ENCODE measurements around the gene PNP.

The PNP gene

DNA sequence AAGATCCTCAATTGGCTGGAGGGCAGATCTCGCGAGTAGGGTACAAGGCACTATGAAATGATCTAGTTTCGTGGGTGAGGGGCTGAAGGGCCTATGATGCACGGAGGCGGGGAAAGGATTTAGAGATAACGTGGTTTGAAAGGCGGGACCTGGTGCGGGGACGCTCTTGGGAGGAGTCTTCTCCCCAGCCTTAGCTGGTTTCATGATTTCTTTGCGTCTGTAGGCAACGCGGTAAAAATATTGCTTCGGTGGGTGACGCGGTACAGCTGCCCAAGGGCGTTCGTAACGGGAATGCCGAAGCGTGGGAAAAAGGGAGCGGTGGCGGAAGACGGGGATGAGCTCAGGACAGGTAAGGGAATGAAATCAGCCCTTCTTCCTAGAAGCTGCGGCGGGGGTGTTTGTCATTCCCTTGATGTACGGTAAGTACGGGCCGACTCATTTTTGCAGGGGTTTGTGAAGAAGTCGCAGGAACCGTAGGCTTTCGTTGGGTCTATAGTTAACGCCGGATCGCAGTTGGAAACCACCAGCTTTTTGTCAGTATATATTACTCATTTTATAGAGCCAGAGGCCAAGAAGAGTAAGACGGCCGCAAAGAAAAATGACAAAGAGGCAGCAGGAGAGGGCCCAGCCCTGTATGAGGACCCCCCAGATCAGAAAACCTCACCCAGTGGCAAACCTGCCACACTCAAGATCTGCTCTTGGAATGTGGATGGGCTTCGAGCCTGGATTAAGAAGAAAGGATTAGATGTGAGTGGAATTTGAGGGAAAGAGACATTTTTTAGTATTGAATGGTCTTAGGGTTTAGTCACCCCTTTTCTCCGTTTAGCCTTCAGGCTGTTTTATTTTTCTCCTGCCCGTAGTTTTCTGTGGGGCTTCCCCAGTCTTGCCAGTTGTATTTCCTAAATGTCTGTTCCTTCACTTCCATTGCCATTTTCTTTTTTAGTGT is 13.6 kb upstream of the PNP start:
- no peak for DNase-seq (ENCODE audit: low read depth in 2 of 2)

DNA sequence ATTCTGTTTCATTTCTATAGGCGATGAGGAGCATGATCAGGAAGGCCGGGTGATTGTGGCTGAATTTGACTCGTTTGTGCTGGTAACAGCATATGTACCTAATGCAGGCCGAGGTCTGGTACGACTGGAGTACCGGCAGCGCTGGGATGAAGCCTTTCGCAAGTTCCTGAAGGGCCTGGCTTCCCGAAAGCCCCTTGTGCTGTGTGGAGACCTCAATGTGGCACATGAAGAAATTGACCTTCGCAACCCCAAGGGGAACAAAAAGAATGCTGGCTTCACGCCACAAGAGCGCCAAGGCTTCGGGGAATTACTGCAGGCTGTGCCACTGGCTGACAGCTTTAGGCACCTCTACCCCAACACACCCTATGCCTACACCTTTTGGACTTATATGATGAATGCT is 12.2 kb upstream of the PNP start:
- DNase-seq (ENCODE audit: low read depth in 2 of 2): no peak

DNA sequence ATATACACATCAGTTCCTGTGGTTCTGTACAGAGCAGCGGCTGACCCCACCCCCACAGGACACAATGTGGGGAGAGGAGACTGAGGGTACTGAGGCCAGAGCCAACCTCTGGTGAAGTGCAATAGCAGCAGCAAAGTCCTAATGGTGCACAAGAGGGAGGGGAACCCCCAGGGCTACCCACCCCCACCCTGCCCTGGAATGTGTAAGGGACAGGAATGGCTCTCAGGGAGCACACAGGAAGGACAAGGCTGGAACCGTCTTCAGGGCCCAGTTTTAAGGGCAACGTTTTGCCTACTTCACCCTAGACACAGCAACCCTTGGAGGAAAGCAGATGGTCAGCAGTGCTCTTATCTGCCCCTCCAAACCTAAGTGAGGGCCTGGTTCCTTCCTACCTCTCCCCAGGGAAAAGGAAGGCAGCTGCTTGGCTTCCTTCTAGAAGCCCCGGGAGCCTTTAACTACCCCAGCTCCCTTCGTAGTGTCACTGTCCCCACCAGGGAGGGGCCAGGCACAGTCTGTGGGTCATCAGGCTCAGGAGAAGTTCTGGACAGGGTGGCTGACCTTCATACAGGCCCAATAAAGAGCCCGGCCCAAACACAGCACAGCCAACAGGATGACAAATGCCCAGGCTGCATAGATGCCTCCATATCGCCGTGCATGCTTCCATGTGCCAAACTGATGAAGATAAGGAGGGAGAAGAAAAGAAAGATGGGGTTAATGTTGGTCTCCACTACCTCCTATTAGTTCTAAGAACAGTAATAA is 11.0 kb upstream of the PNP start:
- DNase-seq (ENCODE audit: low read depth in 2 of 2): no peak

DNA sequence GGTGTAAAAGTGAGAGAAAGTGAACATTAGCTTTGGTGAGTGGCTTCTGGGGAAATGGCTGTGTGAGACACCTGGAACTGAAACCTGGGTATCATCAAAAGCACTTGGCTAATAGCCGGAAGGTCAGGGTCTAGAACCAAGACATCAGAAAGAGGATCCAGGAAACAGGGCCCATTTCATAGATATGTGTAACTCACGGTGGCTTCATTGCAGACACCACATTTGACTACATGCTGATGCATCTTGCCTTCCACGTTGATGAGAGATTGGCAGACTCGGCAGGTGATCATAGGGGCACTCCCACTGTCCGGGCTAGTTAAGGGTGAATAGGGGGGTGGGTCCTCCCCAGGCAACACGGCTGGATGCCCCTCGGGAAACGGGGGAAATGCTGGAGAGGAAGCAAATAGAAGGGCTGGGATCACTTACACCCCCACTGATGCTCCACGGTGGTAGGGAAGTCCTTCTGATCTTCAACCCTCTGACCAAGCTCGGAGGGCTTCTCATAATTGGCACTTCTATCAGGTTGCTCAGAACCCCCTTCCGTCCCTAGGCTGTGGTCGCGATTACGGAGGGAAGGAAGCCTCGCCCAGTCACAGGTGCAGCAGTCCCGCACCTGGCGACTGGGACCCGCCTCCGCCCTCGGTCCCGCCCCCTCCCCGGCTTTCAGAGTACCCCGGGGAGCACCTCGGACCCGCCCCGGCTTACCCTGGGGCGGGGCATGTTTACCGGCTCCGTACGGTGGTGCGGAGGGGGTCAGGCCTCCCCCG is 8.6 kb upstream of the PNP start:
- DNase-seq (ENCODE audit: low read depth in 2 of 2): peak; percentile 16 to 25

DNA sequence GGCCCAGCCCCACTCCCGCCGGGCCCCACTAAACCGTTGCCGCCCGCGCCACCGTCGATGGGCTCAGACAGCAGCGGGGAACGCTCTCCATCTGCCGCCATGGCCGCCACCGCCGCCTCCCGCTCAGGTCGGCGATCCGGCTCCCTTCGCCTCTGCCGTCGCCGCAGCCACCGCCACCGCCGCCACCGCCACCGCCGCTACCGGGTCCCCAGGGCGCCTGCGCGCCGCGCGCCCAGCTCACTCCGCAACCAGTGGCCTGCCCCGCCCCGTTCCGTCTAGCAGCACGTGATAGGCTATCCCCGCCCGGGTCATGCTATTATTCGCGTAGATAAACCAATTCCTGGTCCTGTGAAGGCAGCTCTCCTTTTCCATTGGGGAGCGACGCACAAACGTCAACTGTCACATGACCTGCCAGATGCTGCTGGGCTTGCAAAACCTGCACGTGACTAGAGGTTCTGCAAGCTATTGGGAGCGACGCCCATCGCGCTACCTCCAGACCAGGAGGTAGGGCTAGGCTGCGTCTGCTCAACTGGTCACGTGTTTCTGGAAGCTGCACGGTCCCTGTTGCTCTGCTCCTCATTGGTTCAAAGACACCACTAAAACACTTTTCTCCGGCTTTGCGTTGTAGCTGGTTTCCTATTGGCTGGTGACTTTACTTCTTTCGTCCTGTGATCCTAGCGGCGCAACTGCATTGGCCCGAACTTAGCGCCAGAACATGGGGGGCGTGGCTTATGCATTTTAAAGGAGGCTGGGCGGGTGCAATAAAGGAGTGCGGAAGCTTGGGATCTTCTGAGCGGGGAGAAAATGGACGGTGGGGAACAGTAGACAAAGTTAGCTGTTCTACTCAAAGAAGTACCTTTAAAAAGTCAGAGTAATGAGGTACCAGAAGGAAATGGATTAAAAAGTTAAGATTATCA is 7.7 kb upstream of the PNP start, which contains the start of gene PIP4P1:
PIP4P1 (minus strand) TSS at position 210 of the 917 bp plus-strand sequence; CDS start at position 101, 109 bp downstream.
- peak; percentile 95 to 97 for DNase-seq (ENCODE audit: low read depth in 2 of 2)

DNA sequence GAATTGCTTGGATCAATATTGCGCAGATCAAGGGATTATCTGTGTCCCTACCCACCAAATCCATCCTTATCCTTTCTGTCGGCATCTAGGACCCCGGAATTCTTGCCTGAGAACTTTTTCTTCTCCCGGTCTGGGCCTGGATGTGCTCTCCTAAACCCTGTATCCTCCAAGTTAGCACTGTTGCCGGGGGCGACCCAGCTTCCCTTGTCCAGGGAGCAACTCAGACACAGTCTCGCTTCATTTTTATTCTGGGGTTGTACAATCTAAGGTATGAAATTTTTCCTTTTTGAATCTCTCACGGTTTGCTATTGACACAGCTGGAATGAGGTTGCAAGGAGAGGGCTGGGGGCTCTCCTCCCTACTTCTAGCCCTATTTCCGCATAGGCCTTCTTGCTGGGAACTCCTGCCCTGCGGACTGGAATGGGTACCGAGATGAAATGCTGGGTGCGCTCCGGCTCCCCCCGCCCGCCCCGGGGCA is 403 bp upstream of the PNP start:
- DNase-seq (ENCODE audit: low read depth in 2 of 2): no peak

DNA sequence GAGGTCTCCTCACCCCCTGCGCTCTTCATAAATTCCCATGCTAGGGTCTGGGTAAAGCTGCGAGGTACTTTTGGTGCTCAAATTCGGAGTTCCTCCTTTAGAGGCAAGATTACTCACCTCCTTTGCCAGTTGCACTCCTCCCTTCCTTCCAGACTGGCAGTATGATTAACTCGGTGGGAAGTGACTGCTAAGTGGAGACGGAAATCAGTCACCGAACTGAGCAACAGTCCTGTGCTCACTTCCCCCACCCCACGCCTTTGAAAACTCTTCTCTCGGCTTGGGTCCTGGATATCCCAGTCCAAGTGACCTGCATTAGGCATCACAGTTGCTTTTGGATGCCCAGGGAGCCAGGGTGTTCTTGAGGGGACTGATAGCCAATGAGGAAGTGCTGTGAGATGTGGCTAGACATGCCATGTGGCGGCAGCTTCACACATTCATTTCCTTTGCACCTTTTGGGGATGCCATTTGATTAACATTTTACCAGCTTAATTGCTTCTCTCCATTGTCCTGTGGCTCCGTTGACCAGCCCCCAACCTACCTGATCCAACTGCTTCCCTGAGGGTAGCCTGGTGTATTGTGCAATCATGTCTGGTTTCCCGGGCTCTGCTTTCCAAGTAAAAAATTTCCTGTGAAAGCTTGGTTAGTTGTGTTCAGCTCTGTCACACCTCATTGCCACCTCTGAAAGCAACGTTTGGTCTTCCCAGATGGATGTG is 840 bp downstream of the PNP start:
- DNase-seq (ENCODE audit: low read depth in 2 of 2): peak; percentile 37 to 43

DNA sequence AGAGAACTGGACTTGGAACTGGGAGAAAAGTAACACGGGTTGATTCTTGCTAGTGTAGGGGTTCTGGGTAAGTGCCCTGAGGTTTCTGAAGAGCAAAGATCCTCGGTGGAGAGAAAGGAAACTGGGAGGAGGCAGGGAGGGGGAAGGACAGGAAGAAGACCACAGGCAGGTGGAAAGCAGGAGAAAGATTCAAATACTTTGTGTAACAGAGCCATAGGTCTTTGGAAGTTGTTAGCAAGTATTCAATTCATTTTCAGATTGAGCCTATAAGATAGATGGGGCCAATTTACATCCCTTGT is 1.3 kb downstream of the PNP start:
- DNase-seq (ENCODE audit: low read depth in 2 of 2): no peak

DNA sequence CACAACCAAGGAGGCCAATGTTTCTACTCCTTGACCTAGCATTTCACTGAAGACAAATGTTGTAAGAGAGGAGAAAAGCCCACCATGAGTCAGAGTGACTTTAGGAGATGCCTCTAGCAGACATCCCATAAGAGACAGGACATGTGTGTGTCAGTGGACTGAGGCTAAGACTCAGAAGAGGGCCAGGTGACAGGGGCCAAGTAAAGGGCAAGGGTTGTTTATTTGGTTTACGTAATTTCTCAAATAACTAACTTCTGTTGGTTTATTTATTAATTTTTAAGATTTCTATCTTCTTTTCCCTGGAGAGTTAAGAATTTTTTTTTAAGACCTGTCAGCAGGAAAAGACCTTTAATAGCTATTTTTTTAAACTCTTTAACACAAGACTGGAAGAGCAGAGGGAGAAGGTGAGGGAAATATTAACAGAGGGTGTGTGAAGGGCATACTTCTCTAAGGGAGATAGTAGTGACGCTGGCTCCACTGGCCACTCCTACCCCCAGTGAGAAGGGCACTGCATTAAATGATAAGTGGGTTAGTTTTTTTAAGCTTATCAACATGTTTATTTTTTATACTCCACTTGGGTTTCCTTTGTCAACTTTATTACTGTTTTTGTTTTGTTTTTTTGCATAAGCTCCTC is 3.4 kb downstream of the PNP start:
- DNase-seq (ENCODE audit: low read depth in 2 of 2): no peak

DNA sequence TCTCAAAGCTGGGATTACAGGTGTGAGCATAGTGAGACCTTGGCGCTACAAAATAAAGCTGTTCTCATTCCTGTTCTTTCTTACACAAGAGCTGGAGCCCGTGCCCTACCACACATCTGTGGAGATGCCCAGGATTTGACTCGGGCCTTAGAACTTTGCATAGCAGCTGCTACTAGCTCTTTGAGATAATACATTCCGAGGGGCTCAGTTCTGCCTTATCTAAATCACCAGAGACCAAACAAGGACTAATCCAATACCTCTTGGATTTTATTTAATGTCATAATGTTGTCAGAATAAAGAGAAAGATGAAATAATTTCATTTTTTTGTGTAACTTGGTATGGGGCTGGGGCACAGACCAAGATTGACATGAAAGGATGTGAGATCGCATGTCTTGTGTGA is 7.6 kb downstream of the PNP start:
- no peak for DNase-seq (ENCODE audit: low read depth in 2 of 2)

DNA sequence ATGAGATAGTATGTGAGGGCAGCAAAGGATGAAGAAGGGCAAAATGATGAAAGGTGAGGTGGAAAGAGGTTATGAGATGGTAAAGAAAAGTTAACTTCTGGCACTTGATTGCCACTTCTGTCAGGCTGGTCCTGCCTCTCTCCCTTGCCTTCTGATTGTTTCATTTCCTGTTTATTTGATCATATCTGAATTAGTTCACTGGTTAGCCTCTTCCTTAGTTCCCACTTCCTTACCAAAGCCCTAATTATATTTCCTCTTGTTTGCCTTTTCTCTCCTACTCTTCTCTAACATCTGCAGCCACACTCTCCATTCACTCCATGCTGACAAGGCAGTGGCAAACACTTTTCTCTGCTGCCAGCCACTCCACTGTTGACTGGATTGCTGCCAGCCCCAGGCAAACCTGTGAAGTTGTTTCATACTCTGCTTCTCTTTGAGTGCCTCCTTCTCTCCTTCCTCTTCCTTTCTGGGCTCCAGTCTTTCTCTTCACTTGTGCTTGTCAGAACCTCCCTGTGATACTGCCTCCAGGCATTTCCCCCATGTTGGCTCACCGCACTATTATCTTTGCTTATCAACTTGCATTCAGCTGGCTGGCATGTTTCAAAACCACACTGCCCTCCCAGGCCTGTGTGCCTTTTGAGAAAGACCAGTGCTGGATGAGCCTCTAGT is 8.1 kb downstream of the PNP start:
- no peak for DNase-seq (ENCODE audit: low read depth in 2 of 2)

DNA sequence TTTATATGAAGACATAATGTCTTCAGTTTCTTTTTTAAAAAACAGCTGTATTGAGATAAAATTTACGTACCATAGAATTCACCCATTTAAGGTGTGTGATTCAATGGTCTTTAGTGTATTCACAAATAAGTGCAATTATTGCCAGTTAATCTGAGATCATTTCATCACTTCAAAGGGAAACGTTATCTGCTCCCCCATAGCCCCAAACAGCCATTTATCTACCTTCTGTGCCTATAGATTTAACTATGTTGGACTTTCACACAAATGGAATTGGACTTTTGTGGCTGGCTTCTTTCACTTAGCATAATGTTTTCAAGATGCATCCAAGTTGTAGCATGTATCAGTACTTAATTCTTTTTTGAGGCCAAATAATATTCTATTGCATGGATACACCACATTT is 9.7 kb downstream of the PNP start:
- DNase-seq (ENCODE audit: low read depth in 2 of 2): no peak

DNA sequence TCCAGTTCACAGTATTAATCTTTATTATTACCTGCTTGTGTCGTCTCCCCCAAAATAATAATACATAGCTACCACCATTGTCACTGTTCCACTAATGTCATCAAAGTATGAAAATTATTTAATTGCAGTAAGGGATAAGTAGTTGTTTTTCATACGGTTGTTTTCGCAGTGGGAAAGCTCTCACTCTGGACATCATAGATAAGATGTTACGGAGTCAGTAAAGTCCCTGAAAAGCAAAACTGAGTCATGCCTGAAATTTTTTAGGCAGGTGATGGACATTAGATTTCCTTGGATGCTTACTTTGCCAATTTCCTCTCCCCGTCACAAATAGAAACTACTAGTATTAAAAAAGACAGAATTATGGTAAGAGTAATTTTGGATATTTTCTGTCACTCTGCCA is 13.2 kb downstream of the PNP start:
- DNase-seq (ENCODE audit: low read depth in 2 of 2): no peak

DNA sequence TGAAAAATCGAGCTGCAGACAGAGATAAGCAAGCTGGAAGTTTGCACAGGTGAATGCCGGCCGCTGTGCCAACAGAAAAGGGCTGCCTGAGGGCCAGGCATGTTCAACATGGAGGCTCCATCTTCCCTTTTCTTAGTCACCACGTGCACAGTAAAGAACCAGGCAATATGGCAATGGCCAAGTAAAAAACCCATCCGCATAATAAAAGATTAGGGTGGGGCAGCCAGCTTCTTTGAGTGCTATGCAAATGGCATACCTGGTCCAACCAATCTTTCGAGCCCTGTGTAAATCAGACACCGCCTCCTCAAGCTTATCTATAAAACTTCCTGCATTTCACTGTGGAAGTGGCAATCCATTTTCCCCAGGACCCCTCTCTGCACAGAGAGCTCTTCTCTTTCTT is 16.7 kb downstream of the PNP start:
- no peak for DNase-seq (ENCODE audit: low read depth in 2 of 2)

DNA sequence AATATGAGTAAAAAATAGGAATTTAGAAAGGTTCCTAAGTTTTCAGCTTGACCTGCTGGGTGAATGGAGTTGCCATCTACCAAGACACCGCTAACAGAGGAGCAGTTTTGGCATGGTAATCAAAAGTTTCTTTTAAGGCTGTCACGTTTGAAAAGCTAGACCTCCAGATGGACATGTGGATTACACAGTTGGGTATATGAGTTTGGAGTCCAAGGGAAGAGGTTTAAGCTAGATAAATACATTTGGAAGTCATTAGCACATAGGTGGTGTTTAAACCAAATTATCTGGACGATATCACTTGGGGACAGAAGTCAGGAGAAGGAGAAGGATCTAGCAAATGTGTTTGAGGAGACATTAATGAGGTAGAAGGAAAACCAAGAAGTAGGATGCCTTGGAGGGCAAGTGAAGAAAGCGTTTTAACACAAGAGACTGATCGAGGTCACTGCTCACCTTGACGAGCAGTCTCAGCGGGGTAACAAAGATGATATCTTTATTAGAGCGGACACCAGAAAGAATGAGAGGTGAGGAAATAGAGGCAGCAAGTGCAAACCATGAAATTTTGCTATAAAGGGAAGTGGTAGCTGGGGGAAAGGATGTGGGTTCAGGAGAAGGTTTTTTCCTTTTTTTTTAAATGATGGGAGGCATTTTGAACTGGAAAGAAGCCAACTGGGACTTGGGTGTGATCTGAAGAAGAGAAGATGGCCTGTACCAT is 17.6 kb downstream of the PNP start:
- DNase-seq (ENCODE audit: low read depth in 2 of 2): no peak

DNA sequence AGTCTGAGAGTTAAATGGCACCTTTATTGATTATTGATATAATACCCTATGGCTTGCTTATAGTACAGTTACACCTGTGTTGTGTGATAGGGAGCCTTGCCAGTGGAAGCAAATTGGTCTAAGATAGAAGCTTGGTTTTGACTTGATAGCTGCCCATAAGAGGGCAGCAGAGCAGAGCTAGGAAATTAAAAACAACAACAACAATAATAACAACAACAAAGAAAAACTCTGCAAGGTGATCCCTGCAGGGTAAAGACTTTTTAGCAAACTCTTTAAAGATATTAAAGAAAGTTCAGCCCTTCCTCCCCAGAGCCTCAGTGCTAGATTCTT is 18.2 kb downstream of the PNP start:
- DNase-seq (ENCODE audit: low read depth in 2 of 2): no peak

DNA sequence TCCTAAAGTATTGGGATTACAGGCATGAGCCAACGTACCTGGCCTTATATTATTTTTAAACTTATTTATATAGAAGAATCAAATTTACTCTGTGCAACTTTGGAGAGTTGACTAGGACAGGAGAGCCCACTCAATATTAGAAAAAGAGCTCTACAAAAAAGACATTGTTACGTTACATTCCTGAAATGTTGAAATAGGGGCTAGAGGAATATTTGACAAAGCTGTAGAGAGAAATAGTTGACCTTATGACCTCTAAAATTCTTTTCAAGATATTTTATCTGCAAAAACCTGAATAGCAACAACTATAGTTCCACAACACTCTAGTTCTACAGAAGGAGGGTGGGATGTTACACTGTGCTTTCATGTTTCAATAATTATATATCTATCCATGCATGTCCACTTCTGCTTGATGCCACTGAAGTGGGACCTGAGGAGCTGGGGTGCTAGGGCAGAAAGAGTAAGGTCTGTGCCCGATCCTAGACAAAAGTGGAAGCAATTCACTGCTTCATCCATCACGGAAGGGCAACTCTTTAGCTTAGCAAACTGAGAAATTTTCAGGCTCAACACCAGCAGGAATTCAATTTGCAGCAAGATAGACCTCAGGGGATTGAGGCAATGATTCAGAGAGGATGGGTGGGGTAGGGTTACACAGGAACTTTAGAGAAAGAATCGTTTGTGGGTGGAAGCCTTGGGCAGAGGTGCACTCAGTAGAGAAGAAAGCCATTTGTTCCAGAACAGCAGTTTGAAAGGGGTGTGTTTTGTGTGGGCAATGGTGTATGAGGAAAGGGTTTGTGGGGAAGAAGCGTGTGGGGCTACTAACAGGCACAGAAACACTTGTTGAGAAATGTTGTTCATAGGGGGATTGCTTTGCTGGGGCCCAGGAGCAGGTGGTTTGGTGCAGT is 20.1 kb downstream of the PNP start:
- no peak for DNase-seq (ENCODE audit: low read depth in 2 of 2)

DNA sequence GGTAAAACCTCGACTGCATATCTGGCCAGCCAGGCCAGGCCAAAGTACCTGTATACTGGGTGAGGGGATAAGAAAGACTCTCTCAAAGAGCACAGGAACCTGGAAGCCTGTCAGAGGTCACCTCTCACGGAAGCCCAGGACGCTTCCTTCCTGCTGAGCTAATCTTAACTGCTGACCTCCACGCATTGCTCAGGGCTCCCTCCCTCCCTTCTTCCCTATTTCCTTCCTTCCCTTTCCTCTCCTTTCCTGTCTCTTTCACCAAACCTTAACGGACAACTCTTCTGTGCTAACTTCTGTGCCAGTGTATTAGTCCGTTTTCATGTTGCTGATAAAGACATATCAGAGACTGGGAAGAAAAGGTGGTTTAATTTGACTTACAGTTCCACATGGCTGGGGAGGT is 21.4 kb downstream of the PNP start:
- DNase-seq (ENCODE audit: low read depth in 2 of 2): no peak
